CD14-positive monocyte (primary cell): ENCODE results near the gene ATM. TPM values are rescaled to one million over a fixed set of nuclear protein-coding genes. Genes with fewer than 3 reads are reported as not detected.
"Not testable (repeated sequence)": the region's sequence is repeated elsewhere in the genome, so short reads cannot be mapped to it uniquely, and the experiment has no call there.

Experiments
- DNase-seq, 3 donors: peaks; one replicate each; pipeline ENCODE4 v3.0.0-alpha.2; 2011 to 2022
- H2AFZ ChIP-seq: 2 replicates; pipeline ENCODE4 v1.6.0; 2012; ENCODE audit warnings: mild to moderate bottlenecking, low read depth, low read length, inconsistent platforms; ENCODE audit not compliant: insufficient read depth, poor library complexity, severe bottlenecking
- H3K27ac ChIP-seq, 2 donors: 1 replicate in 1 of 2; 2 replicates in 1 of 2; pipeline ENCODE4 v1.5.1; 2012 to 2013; ENCODE audit warnings: low read length in 2 of 2, control low read depth in 1 of 2, inconsistent platforms in 1 of 2, low read depth in 1 of 2, mild to moderate bottlenecking in 1 of 2
- H3K27me3 ChIP-seq, 2 donors: one replicate each; pipeline versions ENCODE4 v1.6.0 to v1.6.1; 2011 to 2013; ENCODE audit warnings: low read length in 2 of 2; ENCODE audit not compliant: control insufficient read depth in 2 of 2, insufficient read depth in 2 of 2
- H3K36me3 ChIP-seq, 2 donors: replicated peaks in 1 of 2; 1 replicate in 1 of 2; 2 replicates in 1 of 2; pipeline versions ENCODE4 v1.5.1 to v1.6.1; 2012 to 2013; ENCODE audit warnings: low read length in 2 of 2, control low read depth in 1 of 2, inconsistent platforms in 1 of 2, mild to moderate bottlenecking in 1 of 2; ENCODE audit not compliant: insufficient read depth in 2 of 2, control insufficient read depth in 1 of 2
- H3K4me1 ChIP-seq, 2 donors: 1 replicate in 1 of 2; 2 replicates in 1 of 2; pipeline versions ENCODE4 v1.5.1 to v1.6.1; 2012 to 2013; ENCODE audit warnings: low read length in 2 of 2, control low read depth in 1 of 2, inconsistent platforms in 1 of 2, mild to moderate bottlenecking in 1 of 2, moderate library complexity in 1 of 2; ENCODE audit not compliant: insufficient read depth in 2 of 2, control insufficient read depth in 1 of 2
- H3K4me2 ChIP-seq: replicated peaks from 2 replicates; pipeline ENCODE3; 2012; ENCODE audit warnings: low read length, moderate library complexity, mild to moderate bottlenecking; ENCODE audit not compliant: poor library complexity, severe bottlenecking; ENCODE audit errors: extremely low read depth
- H3K4me3 ChIP-seq, 3 experiments: fragments of 200-600 bp in 1 of 3; sonication (generic) in 1 of 3; replicated peaks in 1 of 3; 1 replicate in 2 of 3; 2 replicates in 1 of 3; pipeline ENCODE4 v1.5.1; 2011 to 2013; ENCODE audit warnings: low read length in 3 of 3, mild to moderate bottlenecking in 3 of 3, control low read depth in 2 of 3, low read depth in 2 of 3, inconsistent platforms in 1 of 3, moderate library complexity in 1 of 3
- H3K79me2 ChIP-seq: 2 replicates; pipeline ENCODE4 v1.6.0; 2012; ENCODE audit warnings: mild to moderate bottlenecking, control low read depth, inconsistent platforms, low read length, moderate library complexity; ENCODE audit not compliant: insufficient read depth
- H3K9ac ChIP-seq: 2 replicates; pipeline ENCODE4 v1.6.0; 2017; ENCODE audit warnings: low read length, mild to moderate bottlenecking; ENCODE audit not compliant: insufficient read depth, poor library complexity, severe bottlenecking
- H3K9me3 ChIP-seq, 2 donors: replicated peaks in 1 of 2; 1 replicate in 1 of 2; 2 replicates in 1 of 2; pipeline versions ENCODE4 v1.5.1 to v1.6.1; 2012 to 2013; ENCODE audit warnings: low read length in 2 of 2, control low read depth in 1 of 2; ENCODE audit not compliant: control insufficient read depth in 1 of 2, insufficient read depth in 1 of 2
- H4K20me1 ChIP-seq: 2 replicates; pipeline ENCODE4 v1.6.0; 2012; ENCODE audit warnings: mild to moderate bottlenecking, low read length, control low read depth, moderate library complexity; ENCODE audit not compliant: insufficient read depth
- H3K27ac Mint-ChIP-seq, 7 donors: one replicate each; pipeline ENCODE4 v1.8.0; 2020; ENCODE audit warnings: mild to moderate bottlenecking in 7 of 7, mixed read lengths in 7 of 7, moderate library complexity in 6 of 7, inconsistent platforms in 2 of 7
- H3K27me3 Mint-ChIP-seq, 3 donors: one replicate each; pipeline ENCODE4 v1.8.0; 2021 to 2022; ENCODE audit warnings: low read depth in 3 of 3, mild to moderate bottlenecking in 3 of 3, mixed read lengths in 3 of 3, moderate library complexity in 3 of 3, inconsistent platforms in 1 of 3
- H3K36me3 Mint-ChIP-seq, 2 donors: one replicate each; pipeline ENCODE4 v1.8.0; 2020; ENCODE audit warnings: mixed read lengths in 2 of 2, inconsistent platforms in 1 of 2, mild to moderate bottlenecking in 1 of 2
- H3K4me1 Mint-ChIP-seq: one replicate; pipeline ENCODE4 v1.8.0; 2020; ENCODE audit warnings: mild to moderate bottlenecking, mixed read lengths
- H3K4me3 Mint-ChIP-seq, 2 donors: one replicate each; pipeline ENCODE4 v1.8.0; 2020; ENCODE audit warnings: mild to moderate bottlenecking in 2 of 2, mixed read lengths in 2 of 2, moderate library complexity in 1 of 2
- H3K9me3 Mint-ChIP-seq, 7 donors: one replicate each; pipeline ENCODE4 v1.8.0; 2020 to 2022; ENCODE audit warnings: mixed read lengths in 7 of 7, mild to moderate bottlenecking in 6 of 7, moderate library complexity in 6 of 7, inconsistent platforms in 2 of 7
- WGBS: methylation state at CpG from one replicate; pipeline ENCODE4 v1.1.5; 2013; ENCODE audit warnings: missing lambda C conversion rate; ENCODE audit not compliant: insufficient coverage; 5-methylcytosine and 5-hydroxymethylcytosine counted together
- intact Hi-C, 2 donors: fragments of 100-400 bp; cut with micrococcal nuclease; formaldehyde crosslinking; loops; one replicate each; pipeline versions ENCODE4 v1.15.0 to v1.15.1; 2023
- polyA plus RNA-seq, 3 donors: library from polyadenylated mRNA; depleted of rRNA in 1 of 3; unstranded in 2 of 3; stranded (reverse) in 1 of 3; fragments of 300-500 nt in 2 of 3; fragments of >200 nt in 1 of 3; fragmentation: Illumina TruSeq in 2 of 3; gene quantifications; 1 replicate in 2 of 3; 2 replicates in 1 of 3; pipeline ENCODE4 v1.2.3, GENCODE V29; 2012 to 2021
- TF ChIP-seq, protein P1 (sequence below): fragments of 200-600 bp; IDR thresholded peaks from one replicate; pipeline ENCODE4 v1.8.0; 2022; ENCODE audit warnings: antibody characterized with exemption, mild to moderate bottlenecking

Gene ATM
- polyA plus RNA-seq, 3 donors = 13.2 to 56.7 (median 21.4) TPM

DNA sequence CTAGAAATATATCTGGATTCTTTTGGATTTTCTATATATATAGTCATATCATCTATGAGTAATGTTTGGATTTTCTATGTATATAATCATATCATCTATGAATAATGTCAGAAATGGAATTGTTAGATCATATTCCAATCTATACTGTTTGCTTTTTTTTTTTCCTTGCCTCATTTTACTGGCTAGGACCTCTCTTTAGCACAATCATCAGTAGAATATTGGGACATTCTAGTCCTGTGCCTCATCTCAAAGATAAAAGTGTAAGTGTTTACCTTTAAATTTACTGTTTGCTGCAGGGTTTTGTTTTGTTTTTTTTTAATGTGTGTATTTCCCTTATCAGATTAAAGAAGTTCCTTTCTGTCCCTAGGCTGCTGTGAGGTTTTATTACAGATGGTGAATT lies 147.4 kb downstream of the ATM start:
- Histone ChIP-seq H3K27me3 (no peaks in the 10 kb centered on the region), H2AFZ (no peak overlapping the region), H3K9me3 (peaks cover 0 to 9% of the 10 kb centered on the region in 2 donors), H3K79me2 (no peaks in the 10 kb centered on the region), H3K4me2 (no peak overlapping the region), H4K20me1 (no peaks in the 10 kb centered on the region), H3K36me3 (peaks cover 19 to 59% of the 10 kb centered on the region in 2 donors), H3K4me1 (no peaks in the 10 kb centered on the region), H3K4me3 (no peak overlapping the region), H3K9ac (no peak overlapping the region), H3K27ac (no peak overlapping the region)
- Mint-ChIP-seq H3K27me3 (no peaks in the 10 kb centered on the region), H3K4me1 (no peaks in the 10 kb centered on the region), H3K4me3 (no peak overlapping the region), H3K36me3 (peaks cover 53 to 58% of the 10 kb centered on the region in 2 donors), H3K27ac (peak overlapping the region in 1 of 7 donors; percentile 35), H3K9me3 (peaks cover 7 to 21% (median 10%) of the 10 kb centered on the region in 7 donors)
- DNase-seq = no peak
- TF ChIP-seq, protein P1, sequence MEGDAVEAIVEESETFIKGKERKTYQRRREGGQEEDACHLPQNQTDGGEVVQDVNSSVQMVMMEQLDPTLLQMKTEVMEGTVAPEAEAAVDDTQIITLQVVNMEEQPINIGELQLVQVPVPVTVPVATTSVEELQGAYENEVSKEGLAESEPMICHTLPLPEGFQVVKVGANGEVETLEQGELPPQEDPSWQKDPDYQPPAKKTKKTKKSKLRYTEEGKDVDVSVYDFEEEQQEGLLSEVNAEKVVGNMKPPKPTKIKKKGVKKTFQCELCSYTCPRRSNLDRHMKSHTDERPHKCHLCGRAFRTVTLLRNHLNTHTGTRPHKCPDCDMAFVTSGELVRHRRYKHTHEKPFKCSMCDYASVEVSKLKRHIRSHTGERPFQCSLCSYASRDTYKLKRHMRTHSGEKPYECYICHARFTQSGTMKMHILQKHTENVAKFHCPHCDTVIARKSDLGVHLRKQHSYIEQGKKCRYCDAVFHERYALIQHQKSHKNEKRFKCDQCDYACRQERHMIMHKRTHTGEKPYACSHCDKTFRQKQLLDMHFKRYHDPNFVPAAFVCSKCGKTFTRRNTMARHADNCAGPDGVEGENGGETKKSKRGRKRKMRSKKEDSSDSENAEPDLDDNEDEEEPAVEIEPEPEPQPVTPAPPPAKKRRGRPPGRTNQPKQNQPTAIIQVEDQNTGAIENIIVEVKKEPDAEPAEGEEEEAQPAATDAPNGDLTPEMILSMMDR = no peak
- intact Hi-C loops = no loop called here

DNA sequence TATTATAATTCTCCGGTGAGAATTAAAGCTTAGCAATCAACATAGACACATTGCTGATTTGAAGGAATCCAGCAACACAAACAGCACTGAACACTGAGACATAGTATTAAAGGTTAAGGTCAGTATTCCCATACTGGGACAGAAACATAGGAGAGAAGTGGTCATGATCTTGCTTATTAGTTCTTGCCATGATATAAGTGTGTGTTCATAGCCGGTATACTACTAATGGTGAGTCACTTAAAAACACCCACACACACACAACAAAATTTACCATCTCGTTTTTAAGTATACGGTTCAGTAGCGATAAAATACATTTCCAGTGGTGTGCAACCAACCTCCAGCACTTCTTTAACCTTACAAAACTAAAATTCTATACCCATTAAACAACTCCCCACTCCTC lies 148.1 kb downstream of the ATM start:
- Mint-ChIP-seq H3K4me3 (no peak overlapping the region), H3K27ac (no peak overlapping the region), H3K36me3 (peaks cover 47 to 53% of the 10 kb centered on the region in 2 donors), H3K27me3 (no peaks in the 10 kb centered on the region), H3K9me3 (peaks cover 7 to 21% (median 10%) of the 10 kb centered on the region in 7 donors), H3K4me1 (no peaks in the 10 kb centered on the region)
- Histone ChIP-seq H3K4me3 (no peak overlapping the region), H3K36me3 (peaks cover 15 to 52% of the 10 kb centered on the region in 2 donors), H3K27ac (no peak overlapping the region), H3K9ac (no peak overlapping the region), H3K4me2 (no peak overlapping the region), H3K27me3 (no peaks in the 10 kb centered on the region), H4K20me1 (no peaks in the 10 kb centered on the region), H3K9me3 (peaks cover 0 to 9% of the 10 kb centered on the region in 2 donors), H3K79me2 (no peaks in the 10 kb centered on the region), H2AFZ (no peak overlapping the region), H3K4me1 (no peaks in the 10 kb centered on the region)
- intact Hi-C loops = no loop called here
- TF ChIP-seq, protein P1 = no peak
- DNase-seq = no peak
- 100% methylated on average over 3 of the region's 5 CpGs for WGBS

DNA sequence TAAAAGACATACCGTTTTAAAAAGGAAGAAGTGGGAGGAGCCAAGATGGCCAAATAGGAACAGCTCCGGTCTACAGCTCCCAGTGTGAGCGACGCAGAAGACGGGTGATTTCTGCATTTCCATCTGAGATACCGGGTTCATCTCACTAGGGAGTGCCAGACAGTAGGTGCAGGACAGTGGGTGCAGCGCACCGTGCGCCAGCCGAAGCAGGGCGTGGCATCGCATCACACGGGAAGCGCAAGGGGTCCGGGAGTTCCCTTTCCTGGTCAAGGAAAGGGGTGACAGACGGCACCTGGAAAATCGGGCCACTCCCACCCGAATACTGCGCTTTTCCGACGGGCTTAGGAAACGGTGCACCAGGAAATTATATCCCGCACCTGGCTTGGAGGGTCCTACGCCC lies 150.6 kb downstream of the ATM start:
- intact Hi-C loops, H3K4me1 ChIP-seq, H3K27me3 Mint-ChIP-seq, H2AFZ ChIP-seq, DNase-seq, H3K79me2 ChIP-seq, H3K4me1 Mint-ChIP-seq, H3K27ac Mint-ChIP-seq, H3K9ac ChIP-seq, H4K20me1 ChIP-seq, H3K4me3 Mint-ChIP-seq, H3K4me2 ChIP-seq, H3K9me3 ChIP-seq, H3K27ac ChIP-seq, H3K27me3 ChIP-seq, H3K4me3 ChIP-seq: not testable (repeated sequence)
- peaks cover 7 to 21% (median 11%) of the 10 kb centered on the region in 7 donors for H3K9me3 Mint-ChIP-seq
- H3K36me3 Mint-ChIP-seq = peaks cover 26 to 30% of the 10 kb centered on the region in 2 donors
- 94% methylated on average over 18 of the region's 24 CpGs for WGBS
- H3K36me3 ChIP-seq = peaks cover 0 to 28% of the 10 kb centered on the region in 2 donors
